DOHH2 (cell line): ENCODE data around the gene SCN1B.
"Not testable (repeated sequence)": the region's sequence is repeated elsewhere in the genome, so short reads cannot be mapped to it uniquely, and the experiment has no call there.

Source experiments
- H3F3A ChIP-seq: fragments of 200-600 bp; sonication (generic), shearing (Covaris generic); 2 replicates; pipeline ENCODE4 v1.6.0; 2016; ENCODE audit warnings: antibody characterized with exemption, mild to moderate bottlenecking; ENCODE audit not compliant: control insufficient read depth, insufficient read depth
- H3K27ac ChIP-seq: fragments of 200-600 bp; sonication (generic); 2 replicates; pipeline ENCODE4 v1.5.1; 2014; ENCODE audit warnings: low read depth, mild to moderate bottlenecking, low read length, moderate library complexity
- H3K27me3 ChIP-seq: fragments of 200-600 bp; sonication (generic); 2 replicates; pipeline ENCODE4 v1.6.1; 2014; ENCODE audit warnings: mild to moderate bottlenecking, low read length, mixed read lengths; ENCODE audit not compliant: control insufficient read depth
- H3K36me3 ChIP-seq: fragments of 200-600 bp; sonication (generic); 2 replicates; pipeline ENCODE4 v1.6.1; 2014; ENCODE audit warnings: mild to moderate bottlenecking, low read length, moderate library complexity, mixed read lengths; ENCODE audit not compliant: control insufficient read depth
- H3K4me1 ChIP-seq: fragments of 200-600 bp; sonication (generic); 2 replicates; pipeline ENCODE4 v1.6.1; 2014; ENCODE audit warnings: mild to moderate bottlenecking, low read length, mixed read lengths; ENCODE audit not compliant: control insufficient read depth
- H3K4me2 ChIP-seq: fragments of 200-600 bp; sonication (generic); 2 replicates; pipeline ENCODE4 v1.6.0; 2014; ENCODE audit warnings: mild to moderate bottlenecking, low read length, moderate library complexity
- H3K4me3 ChIP-seq: fragments of 200-600 bp; sonication (generic); 2 replicates; pipeline ENCODE4 v1.5.1; 2014; ENCODE audit warnings: mild to moderate bottlenecking, low read length, mixed read lengths
- H3K79me2 ChIP-seq: fragments of 200-600 bp; sonication (generic); 2 replicates; pipeline ENCODE4 v1.6.1; 2014; ENCODE audit warnings: mild to moderate bottlenecking, low read length, mixed read lengths; ENCODE audit not compliant: control insufficient read depth
- H3K9me2 ChIP-seq: fragments of 200-600 bp; sonication (generic); replicated peaks from 2 replicates; pipeline ENCODE4 v1.6.1; 2014; ENCODE audit warnings: mild to moderate bottlenecking, low read length, mixed read lengths; ENCODE audit not compliant: control insufficient read depth
- H3K9me3 ChIP-seq: fragments of 200-600 bp; sonication (generic); 2 replicates; pipeline ENCODE4 v1.6.1; 2014; ENCODE audit warnings: antibody characterized with exemption, low read length, mixed read lengths; ENCODE audit not compliant: control insufficient read depth, insufficient read depth
- H4K20me1 ChIP-seq: fragments of 200-600 bp; sonication (generic); 2 replicates; pipeline ENCODE4 v1.6.0; 2014; ENCODE audit warnings: low read depth, mild to moderate bottlenecking, antibody characterized with exemption, low read length, moderate library complexity; ENCODE audit not compliant: control insufficient read depth, insufficient read depth
- CTCF ChIP-seq: fragments of 200-600 bp; sonication (generic); IDR thresholded peaks from one replicate; pipeline ENCODE4 v1.5.1; 2014; ENCODE audit warnings: antibody characterized with exemption, mild to moderate bottlenecking, low read depth, low read length; ENCODE audit not compliant: poor library complexity, severe bottlenecking
- EZH2phosphoT487 ChIP-seq: fragments of 200-600 bp; sonication (generic); IDR thresholded peaks from 2 replicates; pipeline ENCODE4 v1.6.1; 2017; ENCODE audit warnings: borderline replicate concordance, mild to moderate bottlenecking, antibody characterized with exemption, low read length, moderate library complexity, mixed read lengths

Gene SCN1B

DNA sequence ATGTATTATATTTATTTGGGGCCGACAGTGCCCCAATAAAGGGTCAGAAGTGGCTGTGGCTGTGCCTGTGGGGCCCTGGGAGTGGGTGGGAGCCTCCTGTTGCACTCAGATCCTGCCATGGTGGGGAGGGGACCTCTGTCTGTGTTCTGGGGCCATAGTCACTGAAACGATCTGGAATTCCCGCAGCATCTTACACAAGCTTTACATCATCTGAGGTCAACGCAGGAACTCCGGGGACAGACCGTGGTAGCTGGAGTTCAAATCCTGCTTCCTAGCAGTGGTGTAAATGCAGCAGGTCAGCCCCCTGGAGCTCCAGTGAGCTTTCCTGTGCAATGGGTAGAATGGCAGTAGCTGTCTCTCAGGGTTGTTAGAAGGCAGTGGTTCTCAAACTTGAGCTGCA is 3.9 kb upstream of the SCN1B start:
- Histone ChIP-seq H3F3A (0 out of 2 replicates have a peak, but pooled peaks cover 3% of the 10 kb centered on the region), H3K79me2 (no peaks in the 10 kb centered on the region), H3K27ac (no peak overlapping the region), H4K20me1 (0 out of 2 replicates have a peak, but pooled peaks cover 3% of the 10 kb centered on the region), H3K4me3 (no peak overlapping the region), H3K36me3 (peaks cover 65% of the 10 kb centered on the region), H3K4me2 (no peak overlapping the region), H3K9me3 (no peaks in the 10 kb centered on the region), H3K27me3 (peaks cover 13% of the 10 kb centered on the region), H3K4me1 (peaks cover 3% of the 10 kb centered on the region; the same call in 1 of the 2 replicates), H3K9me2 (no peaks in the 10 kb centered on the region)
- TF ChIP-seq CTCF (no peak), EZH2phosphoT487 (no peak)

GRCh38 chr19:35027009-35027408 is 3.3 kb upstream of the SCN1B start:
- Histone ChIP-seq H3K9me3 (no peaks in the 10 kb centered on the region), H4K20me1 (0 out of 2 replicates have a peak, but pooled peaks cover 3% of the 10 kb centered on the region), H3K27me3 (peaks cover 19% of the 10 kb centered on the region), H3F3A (0 out of 2 replicates have a peak, but pooled peaks cover 3% of the 10 kb centered on the region), H3K4me3 (no peak overlapping the region), H3K36me3 (peaks cover 59% of the 10 kb centered on the region), H3K4me1 (peaks cover 3% of the 10 kb centered on the region; the same call in 1 of the 2 replicates), H3K4me2 (no peak overlapping the region), H3K27ac (no peak overlapping the region), H3K79me2 (no peaks in the 10 kb centered on the region), H3K9me2 (no peaks in the 10 kb centered on the region)
- no peak for TF ChIP-seq EZH2phosphoT487

GRCh38 chr19:35027851-35028599 is 2.2 kb upstream of the SCN1B start:
- Histone ChIP-seq H3K9me2 (no peaks in the 10 kb centered on the region), H3K4me3 (no peak overlapping the region), H3K27ac (no peak overlapping the region), H3K27me3 (peaks cover 26% of the 10 kb centered on the region), H3K79me2 (no peaks in the 10 kb centered on the region), H3K36me3 (peaks cover 51% of the 10 kb centered on the region), H4K20me1 (0 out of 2 replicates have a peak, but pooled peaks cover 3% of the 10 kb centered on the region), H3K9me3 (no peaks in the 10 kb centered on the region), H3K4me2 (no peak overlapping the region), H3F3A (0 out of 2 replicates have a peak, but pooled peaks cover 3% of the 10 kb centered on the region), H3K4me1 (peaks cover 3% of the 10 kb centered on the region; the same call in 1 of the 2 replicates)
- TF ChIP-seq CTCF (no peak), EZH2phosphoT487 (no peak)

- H3K9me3 ChIP-seq, H3K4me1 ChIP-seq, H3K9me2 ChIP-seq, H3K27ac ChIP-seq, H3K79me2 ChIP-seq, H3F3A ChIP-seq, H3K4me2 ChIP-seq, H3K4me3 ChIP-seq, H4K20me1 ChIP-seq: not testable (repeated sequence)
- peaks cover 28% of the 10 kb centered on the region for H3K27me3 ChIP-seq
- peaks cover 45% of the 10 kb centered on the region for H3K36me3 ChIP-seq
These were observed 1.7 kb upstream of the SCN1B start for GRCh38 chr19:35028600-35028885.

DNA sequence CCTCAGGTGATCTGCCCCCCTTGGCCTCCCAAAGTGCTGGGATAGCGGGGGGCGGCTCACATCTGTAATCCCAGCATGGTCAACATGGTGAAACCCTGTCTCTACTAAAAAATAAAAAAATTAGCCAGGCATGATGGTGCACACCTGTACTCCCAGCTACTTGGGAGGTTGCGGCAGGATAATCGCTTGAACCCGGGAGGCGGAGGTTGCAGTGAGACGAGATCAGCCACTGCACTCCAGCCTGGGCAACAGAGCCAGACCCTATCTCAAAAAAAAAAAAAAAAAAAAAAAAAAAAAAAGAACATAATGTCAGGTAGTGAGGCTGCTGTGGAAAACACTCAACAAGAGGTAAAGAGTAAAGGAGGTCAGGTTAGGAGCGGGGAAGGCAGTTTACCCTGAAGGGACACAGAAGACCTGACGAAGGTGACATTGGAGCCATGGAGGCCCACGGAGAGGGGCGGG is 964 bp upstream of the SCN1B start:
- not testable (repeated sequence) for H3K9me3 ChIP-seq, H4K20me1 ChIP-seq, H3K4me3 ChIP-seq, H3K27ac ChIP-seq, H3K4me1 ChIP-seq, H3F3A ChIP-seq, H3K4me2 ChIP-seq, H3K79me2 ChIP-seq, H3K9me2 ChIP-seq
- H3K36me3 ChIP-seq, result peaks cover 38% of the 10 kb centered on the region
- peaks cover 28% of the 10 kb centered on the region for H3K27me3 ChIP-seq
